ENCODE measurements around the gene ZNF439. TPM values are rescaled to one million over a fixed set of nuclear protein-coding genes. Genes with fewer than 3 reads are reported as not detected.

Gene ZNF439
- total and polyA plus RNA-seq, 4 donors: 2.5 to 21.7 (median 8.0) TPM

- Histone ChIP-seq H3K4me1 (ENCODE audit: control insufficient read depth in 5 of 5, insufficient read depth in 5 of 5, low read length in 5 of 5) (peaks cover 0 to 10% (median 4%) of the 10 kb centered on the region in 5 donors), H3K27ac (ENCODE audit: low read depth in 1 of 2, low read length in 1 of 2) (no peak overlapping the region), H3K27me3 (ENCODE audit: control insufficient read depth in 3 of 3, insufficient read depth in 3 of 3, low read length in 2 of 3) (no peaks in the 10 kb centered on the region), H3K4me3 (no peak overlapping the region), H3K36me3 (ENCODE audit: control insufficient read depth in 4 of 4, insufficient read depth in 4 of 4, low read length in 4 of 4) (peaks cover 0 to 22% (median 6%) of the 10 kb centered on the region in 4 donors), H3K9me3 (ENCODE audit: control insufficient read depth in 4 of 4, insufficient read depth in 3 of 4, low read length in 3 of 4) (peaks cover 0 to 16% (median 6%) of the 10 kb centered on the region in 4 donors), H3K9ac (ENCODE audit: insufficient read depth in 1 of 2, low read length in 2 of 2) (no peak overlapping the region)
- no peak for TF ChIP-seq CTCF (IDR thresholded peaks at IDR 0.05; ENCODE audit: control extremely low read depth, extremely low read depth)
- DNase-seq (no peak), ATAC-seq (ENCODE audit: insufficient read depth, low FRiP score) (no peak)
- 78 to 96% methylated on average over 3 of the region's 3 CpGs for WGBS, 2 donors
These were observed 4.8 kb downstream of the ZNF439 start for GRCh38 chr19:11853358-11853757.

- no peak overlapping the region for H3K27ac ChIP-seq (ENCODE audit: low read depth in 1 of 2, low read length in 1 of 2)
- DNase-seq: peak; percentile 20 to 74 (median 45)
- no peak for ATAC-seq (ENCODE audit: insufficient read depth, low FRiP score)
- no peak for TF ChIP-seq CTCF (IDR thresholded peaks at IDR 0.05; ENCODE audit: control extremely low read depth, extremely low read depth)
- H3K4me1 ChIP-seq (ENCODE audit: control insufficient read depth in 5 of 5, insufficient read depth in 5 of 5, low read length in 5 of 5): no peaks in the 10 kb centered on the region
- H3K4me3 ChIP-seq: no peak overlapping the region
- H3K9ac ChIP-seq (ENCODE audit: insufficient read depth in 1 of 2, low read length in 2 of 2): no peak overlapping the region
- no peaks in the 10 kb centered on the region for H3K27me3 ChIP-seq (ENCODE audit: control insufficient read depth in 3 of 3, insufficient read depth in 3 of 3, low read length in 2 of 3)
- H3K9me3 ChIP-seq (ENCODE audit: control insufficient read depth in 4 of 4, insufficient read depth in 3 of 4, low read length in 3 of 4): peaks cover 0 to 22% (median 8%) of the 10 kb centered on the region in 4 donors
- peaks cover 0 to 22% (median 6%) of the 10 kb centered on the region in 4 donors for H3K36me3 ChIP-seq (ENCODE audit: control insufficient read depth in 4 of 4, insufficient read depth in 4 of 4, low read length in 4 of 4)
- WGBS, 2 donors: 76 to 91% methylated on average over 12 of the region's 12 CpGs
These were observed 8.2 kb downstream of the ZNF439 start for GRCh38 chr19:11856596-11857250.

GRCh38 chr19:11860721-11861120 is 12.2 kb downstream of the ZNF439 start:
- DNase-seq: no peak
- peaks cover 6 to 23% (median 9%) of the 10 kb centered on the region in 4 donors for H3K9me3 ChIP-seq (ENCODE audit: control insufficient read depth in 4 of 4, insufficient read depth in 3 of 4, low read length in 3 of 4)
- ATAC-seq (ENCODE audit: insufficient read depth, low FRiP score): no peak
- WGBS, 2 donors: 94 to 95% methylated on average over 7 of the region's 7 CpGs
- H3K4me3 ChIP-seq: no peak overlapping the region
- no peak overlapping the region for H3K9ac ChIP-seq (ENCODE audit: insufficient read depth in 1 of 2, low read length in 2 of 2)
- no peak for TF ChIP-seq CTCF (IDR thresholded peaks at IDR 0.05; ENCODE audit: control extremely low read depth, extremely low read depth)
- H3K36me3 ChIP-seq (ENCODE audit: control insufficient read depth in 4 of 4, insufficient read depth in 4 of 4, low read length in 4 of 4): peaks cover 0 to 12% (median 5%) of the 10 kb centered on the region in 4 donors
- H3K4me1 ChIP-seq (ENCODE audit: control insufficient read depth in 5 of 5, insufficient read depth in 5 of 5, low read length in 5 of 5): no peaks in the 10 kb centered on the region
- no peaks in the 10 kb centered on the region for H3K27me3 ChIP-seq (ENCODE audit: control insufficient read depth in 3 of 3, insufficient read depth in 3 of 3, low read length in 2 of 3)
- H3K27ac ChIP-seq (ENCODE audit: low read depth in 1 of 2, low read length in 1 of 2): no peak overlapping the region

Data from lung (tissue), 12 donors.